Endothelial cell of umbilical vein (primary cell): ENCODE data around the gene SLC25A21. TPM values are rescaled to one million over a fixed set of nuclear protein-coding genes. Genes with fewer than 3 reads are reported as not detected.

Experiments used
- BruUV-seq: library from RNA; stranded (reverse); fragments of 400-500 nt; replicated peaks from 2 replicates; lab custom pipeline; 2021; lab: Mats Ljungman, UMichigan
- CTCF ChIA-PET: fragments of 300-600, 350-600 bp; sonication (Branson Sonifier 250); formaldehyde crosslinking; loops from one replicate; lab custom pipeline; 2021; ENCODE audit warnings: antibody characterized with exemption, inconsistent platforms; lab: Charles Lee
- POLR2A ChIA-PET: fragments of 300-600, 350-600 bp; sonication (Branson Sonifier 250); formaldehyde crosslinking; loops from one replicate; lab custom pipeline; 2021; ENCODE audit warnings: antibody characterized with exemption, inconsistent platforms; lab: Charles Lee
- DNase-seq: peaks from one replicate; pipeline ENCODE4 v3.0.0-alpha.2; 2011; ENCODE audit warnings: low read depth, low spot score
- FAIRE-seq: peaks from 2 replicates; lab custom pipeline; 2011; peaks lifted over from hg19 to GRCh38; lab: Jason Lieb, UNC
- H2AFZ ChIP-seq: 2 replicates; pipeline ENCODE4 v1.6.0; 2012; ENCODE audit warnings: low read depth, low read length, control low read depth, inconsistent platforms
- H3K27ac ChIP-seq: 2 replicates; pipeline ENCODE4 v1.5.1; 2011; ENCODE audit warnings: low read depth, mild to moderate bottlenecking, control low read depth, low read length, moderate library complexity; ENCODE audit not compliant: insufficient read depth
- H3K27me3 ChIP-seq, 2 experiments: 2 replicates each; pipeline versions ENCODE4 v1.6.0 to v1.6.1; 2011; ENCODE audit warnings: low read length in 2 of 2, mixed read lengths in 1 of 2; ENCODE audit not compliant: control insufficient read depth in 2 of 2, insufficient read depth in 2 of 2
- H3K36me3 ChIP-seq, 2 experiments: 2 replicates in 1 of 2; 3 replicates in 1 of 2; pipeline ENCODE4 v1.5.1; 2011; ENCODE audit warnings: low read length in 2 of 2, mild to moderate bottlenecking in 1 of 2, moderate library complexity in 1 of 2; ENCODE audit not compliant: control insufficient read depth in 2 of 2, insufficient read depth in 2 of 2; ENCODE audit errors: extremely low read depth in 1 of 2
- H3K4me1 ChIP-seq: 3 replicates; pipeline ENCODE4 v1.5.1; 2011; ENCODE audit warnings: mild to moderate bottlenecking, low read length; ENCODE audit not compliant: control insufficient read depth, insufficient read depth; ENCODE audit errors: extremely low read depth
- H3K4me2 ChIP-seq: 2 replicates; pipeline ENCODE4 v1.6.1; 2011; ENCODE audit warnings: low read length, control low read depth, mixed read lengths; ENCODE audit not compliant: insufficient read depth
- H3K4me3 ChIP-seq, 3 experiments: fragments of 200-600 bp in 1 of 3; sonication (generic), shearing (Covaris generic) in 1 of 3; replicated peaks in 1 of 3; 2 replicates each; pipeline ENCODE4 v1.5.1; 2011 to 2016; ENCODE audit warnings: control low read depth in 3 of 3, low read length in 3 of 3, mild to moderate bottlenecking in 2 of 3, inconsistent platforms in 1 of 3, low read depth in 1 of 3, moderate library complexity in 1 of 3; ENCODE audit not compliant: insufficient read depth in 1 of 3
- H3K79me2 ChIP-seq: 2 replicates; pipeline ENCODE4 v1.6.0; 2012; ENCODE audit warnings: low read length, inconsistent platforms; ENCODE audit not compliant: control insufficient read depth, insufficient read depth
- H3K9ac ChIP-seq: replicated peaks from 2 replicates; pipeline ENCODE3; 2011; ENCODE audit warnings: low read length, control low read depth; ENCODE audit not compliant: insufficient read depth; ENCODE audit errors: extremely low read depth
- H3K9me1 ChIP-seq: replicated peaks from 3 replicates; pipeline ENCODE4 v1.6.0; 2011; ENCODE audit warnings: mild to moderate bottlenecking, low read length; ENCODE audit not compliant: control insufficient read depth, insufficient read depth; ENCODE audit errors: extremely low read depth
- H3K9me3 ChIP-seq: replicated peaks from 2 replicates; pipeline ENCODE4 v1.5.1; 2012; ENCODE audit warnings: low read length, inconsistent platforms; ENCODE audit not compliant: control insufficient read depth, insufficient read depth
- H4K20me1 ChIP-seq: replicated peaks from 2 replicates; pipeline ENCODE3; 2011; ENCODE audit warnings: mild to moderate bottlenecking, low read length; ENCODE audit not compliant: control insufficient read depth, insufficient read depth; ENCODE audit errors: extremely low read depth
- FOS ChIP-seq: IDR thresholded peaks from 2 replicates; pipeline ENCODE4 v1.6.1; 2011; ENCODE audit warnings: mild to moderate bottlenecking, low read length, moderate library complexity, borderline replicate concordance; ENCODE audit not compliant: insufficient read depth
- JUN ChIP-seq: IDR thresholded peaks from 2 replicates; pipeline ENCODE4 v1.6.1; 2011; ENCODE audit warnings: borderline replicate concordance, low read depth; ENCODE audit not compliant: insufficient read length, insufficient read depth
- MYC ChIP-seq: IDR thresholded peaks from one replicate; pipeline ENCODE4 v1.6.1; 2011; ENCODE audit warnings: mild to moderate bottlenecking, low read depth, low read length
- POLR2A ChIP-seq: IDR thresholded peaks from 2 replicates; pipeline ENCODE4 v1.6.1; 2012; ENCODE audit warnings: low read depth, mild to moderate bottlenecking, control low read depth, low read length
- POLR2AphosphoS5 ChIP-seq: IDR thresholded peaks from 2 replicates; pipeline ENCODE4 v1.6.1; 2012; ENCODE audit warnings: low read depth, mild to moderate bottlenecking, control low read depth, low read length, moderate library complexity; ENCODE audit not compliant: insufficient read depth
- dilution Hi-C: fragments of 300-500 bp; cut with MboI; formaldehyde crosslinking; loops from one replicate; pipeline ENCODE4 v1.15.0; 2019; ENCODE audit warnings: low sequenced_read_pairs; ENCODE audit not compliant: extremely low pct_ligation_motif_present
- intact Hi-C: fragments of 100-400 bp; cut with micrococcal nuclease; formaldehyde crosslinking; loops from one replicate; pipeline ENCODE4 v1.10.0; 2022
- polyA plus RNA-seq, 4 experiments: library from polyadenylated mRNA; depleted of rRNA in 3 of 4; stranded (reverse) in 3 of 4; unstranded in 1 of 4; fragments of >200 nt; gene quantifications; 2 replicates each; pipeline versions ENCODE4 v1.2.1 to v1.2.3, GENCODE V29; 2011 to 2012; ENCODE audit warnings: missing spikeins in 1 of 4
- total RNA-seq: library from RNA; stranded (reverse); gene quantifications from 2 replicates; pipeline ENCODE4 v1.2.3, GENCODE V29; 2021
- TF ChIP-seq, protein P1 (sequence below), 2 donors: IDR thresholded peaks; 1 replicate in 1 of 2; 2 replicates in 1 of 2; pipeline ENCODE4 v1.5.1; 2011; ENCODE audit warnings: low read length in 2 of 2, mild to moderate bottlenecking in 2 of 2, moderate library complexity in 2 of 2, control low read depth in 1 of 2, inconsistent platforms in 1 of 2, low read depth in 1 of 2; ENCODE audit not compliant: insufficient read depth in 1 of 2; ENCODE audit errors: extremely low read depth in 1 of 2
- TF ChIP-seq, protein P2 (sequence below): IDR thresholded peaks from 2 replicates; pipeline ENCODE4 v1.6.1; 2011; ENCODE audit not compliant: insufficient read depth, insufficient read length

Gene SLC25A21
- total and polyA plus RNA-seq, 2 donors (not counting 3 experiments of a cell fraction or from before 2014, with no cell fraction given), result 0.98 to 1.4 TPM

DNA sequence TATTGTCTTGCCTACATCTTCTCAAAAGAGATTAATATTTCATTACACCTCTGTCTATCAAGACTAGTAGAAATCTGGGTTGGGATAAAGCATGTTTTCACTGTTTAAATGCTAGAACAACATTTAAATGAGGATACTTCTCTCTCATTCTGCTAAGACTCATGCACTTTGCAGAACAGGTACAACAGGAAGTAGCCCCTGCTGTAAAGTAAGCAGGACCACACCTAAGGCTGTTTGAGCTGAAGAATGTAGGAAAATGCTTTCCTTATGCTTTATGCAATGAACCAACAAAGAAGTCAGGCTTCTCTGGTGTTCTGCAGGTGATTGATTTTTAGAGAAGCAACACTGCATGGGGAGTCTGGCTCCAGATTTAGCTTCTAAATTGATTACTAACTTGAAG, 421.3 kb downstream of the SLC25A21 start:
- DNase-seq, result no peak
- H3K27me3 ChIP-seq, result peaks cover 0 to 7% of the 10 kb centered on the region in 2 experiments
- H3K9ac ChIP-seq, result no peak overlapping the region
- no peak overlapping the region for H3K4me3 ChIP-seq
- FAIRE-seq, result no peak
- no peaks in the 10 kb centered on the region for H3K9me1 ChIP-seq
- intact Hi-C loops (loop anchor here (10.0 kb wide), 1 partner anchor 364 kb away; no protein-coding TSS in a partner anchor), dilution Hi-C loops (no loop called here)
- H3K79me2 ChIP-seq, result no peaks in the 10 kb centered on the region
- no peak overlapping the region for H3K4me2 ChIP-seq
- no peak overlapping the region for H3K27ac ChIP-seq
- CTCF ChIA-PET, result no interaction called here
- BruUV-seq, result no TSS peak
- POLR2A ChIA-PET, result no interaction called here
- no peaks in the 10 kb centered on the region for H3K9me3 ChIP-seq
- no peaks in the 10 kb centered on the region for H3K36me3 ChIP-seq
- TF ChIP-seq, protein P1, sequence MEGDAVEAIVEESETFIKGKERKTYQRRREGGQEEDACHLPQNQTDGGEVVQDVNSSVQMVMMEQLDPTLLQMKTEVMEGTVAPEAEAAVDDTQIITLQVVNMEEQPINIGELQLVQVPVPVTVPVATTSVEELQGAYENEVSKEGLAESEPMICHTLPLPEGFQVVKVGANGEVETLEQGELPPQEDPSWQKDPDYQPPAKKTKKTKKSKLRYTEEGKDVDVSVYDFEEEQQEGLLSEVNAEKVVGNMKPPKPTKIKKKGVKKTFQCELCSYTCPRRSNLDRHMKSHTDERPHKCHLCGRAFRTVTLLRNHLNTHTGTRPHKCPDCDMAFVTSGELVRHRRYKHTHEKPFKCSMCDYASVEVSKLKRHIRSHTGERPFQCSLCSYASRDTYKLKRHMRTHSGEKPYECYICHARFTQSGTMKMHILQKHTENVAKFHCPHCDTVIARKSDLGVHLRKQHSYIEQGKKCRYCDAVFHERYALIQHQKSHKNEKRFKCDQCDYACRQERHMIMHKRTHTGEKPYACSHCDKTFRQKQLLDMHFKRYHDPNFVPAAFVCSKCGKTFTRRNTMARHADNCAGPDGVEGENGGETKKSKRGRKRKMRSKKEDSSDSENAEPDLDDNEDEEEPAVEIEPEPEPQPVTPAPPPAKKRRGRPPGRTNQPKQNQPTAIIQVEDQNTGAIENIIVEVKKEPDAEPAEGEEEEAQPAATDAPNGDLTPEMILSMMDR (IDR thresholded peaks at IDR 0.05; ENCODE audit: extremely low read depth in 1 of 2, insufficient read depth in 1 of 2, low read depth in 1 of 2, low read length in 2 of 2), result no peak
- TF ChIP-seq JUN, result no peak
- TF ChIP-seq, protein P2, sequence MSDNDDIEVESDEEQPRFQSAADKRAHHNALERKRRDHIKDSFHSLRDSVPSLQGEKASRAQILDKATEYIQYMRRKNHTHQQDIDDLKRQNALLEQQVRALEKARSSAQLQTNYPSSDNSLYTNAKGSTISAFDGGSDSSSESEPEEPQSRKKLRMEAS, result no peak
- TF ChIP-seq POLR2AphosphoS5, result no peak
- no peak for TF ChIP-seq MYC
- TF ChIP-seq FOS, result no peak
- TF ChIP-seq POLR2A, result no peak
- H4K20me1 ChIP-seq, result no peaks in the 10 kb centered on the region
- H3K4me1 ChIP-seq, result no peaks in the 10 kb centered on the region
- H2AFZ ChIP-seq, result no peak overlapping the region
